Mesenchymal stem cell (in vitro differentiated cells and primary cell): ENCODE measurements around the gene RIN2.
"Not testable (repeated sequence)": the region's sequence is repeated elsewhere in the genome, so short reads cannot be mapped to it uniquely, and the experiment has no call there.

Source experiments
- DNase-seq: peaks from one replicate; pipeline ENCODE4 v3.0.0-alpha.2; 2013
- H2AFZ ChIP-seq: one replicate; pipeline ENCODE4 v1.6.1; 2013; ENCODE audit warnings: low read depth, mild to moderate bottlenecking, control low read depth, inconsistent platforms, low read length, moderate library complexity
- H2AK5ac ChIP-seq: 2 replicates; pipeline ENCODE4 v1.6.1; 2013; ENCODE audit warnings: low read length, moderate library complexity, mild to moderate bottlenecking, inconsistent platforms; ENCODE audit not compliant: severe bottlenecking
- H2BK120ac ChIP-seq: one replicate; pipeline ENCODE4 v1.6.1; 2013; ENCODE audit warnings: low read depth, mild to moderate bottlenecking, inconsistent platforms, low read length, moderate library complexity
- H2BK12ac ChIP-seq, 2 experiments: one replicate each; pipeline ENCODE4 v1.6.1; 2013; ENCODE audit warnings: inconsistent platforms in 2 of 2, low read length in 2 of 2, mild to moderate bottlenecking in 2 of 2, moderate library complexity in 2 of 2, control low read depth in 1 of 2
- H2BK15ac ChIP-seq: one replicate; pipeline ENCODE4 v1.6.1; 2013; ENCODE audit warnings: mild to moderate bottlenecking, low read depth, inconsistent platforms; ENCODE audit not compliant: poor library complexity, severe bottlenecking
- H2BK5ac ChIP-seq: 2 replicates; pipeline ENCODE4 v1.6.1; 2013; ENCODE audit warnings: low read depth, mild to moderate bottlenecking, low read length, control low read depth, inconsistent platforms; ENCODE audit not compliant: poor library complexity, severe bottlenecking
- H3K14ac ChIP-seq, 2 experiments: one replicate each; pipeline ENCODE4 v1.6.1; 2013; ENCODE audit warnings: inconsistent platforms in 2 of 2, low read length in 2 of 2, control low read depth in 1 of 2, mild to moderate bottlenecking in 1 of 2, moderate library complexity in 1 of 2
- H3K18ac ChIP-seq, 2 experiments: one replicate each; pipeline ENCODE4 v1.6.1; 2013; ENCODE audit warnings: inconsistent platforms in 2 of 2, low read length in 2 of 2, control low read depth in 1 of 2, low read depth in 1 of 2, mild to moderate bottlenecking in 1 of 2
- H3K23ac ChIP-seq, 2 experiments: one replicate each; pipeline ENCODE4 v1.6.1; 2013; ENCODE audit warnings: inconsistent platforms in 2 of 2, low read length in 2 of 2, mild to moderate bottlenecking in 2 of 2, moderate library complexity in 2 of 2, control low read depth in 1 of 2
- H3K27ac ChIP-seq: 2 replicates; pipeline ENCODE4 v1.5.1; 2013; ENCODE audit warnings: mild to moderate bottlenecking, moderate library complexity, low read length, control low read depth, inconsistent platforms; ENCODE audit not compliant: poor library complexity, severe bottlenecking
- H3K27me3 ChIP-seq, 2 experiments: 2 replicates each; pipeline versions ENCODE4 v1.6.1 to v1.7.0; 2013; ENCODE audit warnings: low read length in 2 of 2, mild to moderate bottlenecking in 2 of 2, moderate library complexity in 2 of 2, control low read depth in 1 of 2, inconsistent platforms in 1 of 2; ENCODE audit not compliant: control insufficient read depth in 1 of 2, insufficient read depth in 1 of 2
- H3K36me3 ChIP-seq, 2 experiments: 2 replicates each; pipeline versions ENCODE4 v1.6.1 to v1.7.0; 2013; ENCODE audit warnings: low read length in 2 of 2, control low read depth in 1 of 2, inconsistent platforms in 1 of 2, low read depth in 1 of 2, mild to moderate bottlenecking in 1 of 2; ENCODE audit not compliant: insufficient read depth in 2 of 2, control insufficient read depth in 1 of 2
- H3K4ac ChIP-seq, 2 experiments: one replicate each; pipeline ENCODE4 v1.6.1; 2013; ENCODE audit warnings: inconsistent platforms in 2 of 2, low read length in 2 of 2, mild to moderate bottlenecking in 2 of 2, moderate library complexity in 2 of 2, control low read depth in 1 of 2, low read depth in 1 of 2
- H3K4me1 ChIP-seq: 2 replicates; pipeline ENCODE4 v1.6.1; 2013; ENCODE audit warnings: low read depth, low read length, control low read depth; ENCODE audit not compliant: control insufficient read depth, insufficient read depth
- H3K4me2 ChIP-seq: 2 replicates; pipeline ENCODE4 v1.6.1; 2013; ENCODE audit warnings: low read length, mild to moderate bottlenecking, inconsistent platforms; ENCODE audit not compliant: poor library complexity, severe bottlenecking
- H3K4me3 ChIP-seq, 2 experiments: 2 replicates each; pipeline versions ENCODE4 v1.5.1 to v1.7.0; 2013; ENCODE audit warnings: low read length in 2 of 2, mild to moderate bottlenecking in 2 of 2, control low read depth in 1 of 2, low read depth in 1 of 2; ENCODE audit not compliant: insufficient read depth in 1 of 2
- H3K79me1 ChIP-seq: replicated peaks from 2 replicates; pipeline ENCODE4 v1.6.1; 2013; ENCODE audit warnings: mild to moderate bottlenecking, control low read depth, low read length, inconsistent platforms; ENCODE audit not compliant: poor library complexity, severe bottlenecking
- H3K9ac ChIP-seq: 2 replicates; pipeline ENCODE4 v1.7.0; 2013; ENCODE audit warnings: mild to moderate bottlenecking, low read length, moderate library complexity
- H3K9me3 ChIP-seq: 2 replicates; pipeline ENCODE4 v1.7.0; 2013; ENCODE audit warnings: mild to moderate bottlenecking, low read length; ENCODE audit not compliant: control insufficient read depth
- H4K8ac ChIP-seq: one replicate; pipeline ENCODE4 v1.6.1; 2013; ENCODE audit warnings: inconsistent platforms, mild to moderate bottlenecking, low read length, moderate library complexity
- H4K91ac ChIP-seq: one replicate; pipeline ENCODE4 v1.6.1; 2013; ENCODE audit warnings: mild to moderate bottlenecking, low read length, inconsistent platforms
- WGBS: methylation state at CpG from one replicate; pipeline ENCODE4 v1.1.7; 2013; ENCODE audit warnings: mixed read lengths; 5-methylcytosine and 5-hydroxymethylcytosine counted together

RIN2 gene

GRCh38 chr20:19799325-19799724 is 41.3 kb downstream of the RIN2 start:
- no peak overlapping the region for H3K23ac ChIP-seq
- H3K18ac ChIP-seq: no peak overlapping the region
- DNase-seq: no peak
- H2BK5ac ChIP-seq: no peak overlapping the region
- H2AK5ac ChIP-seq: no peak overlapping the region
- no peak overlapping the region for H3K4me3 ChIP-seq
- H4K8ac ChIP-seq: no peak overlapping the region
- H4K91ac ChIP-seq: peak overlapping the region; percentile 47
- 96% methylated on average over 4 of the region's 5 CpGs for WGBS
- H2BK15ac ChIP-seq: no peak overlapping the region
- H3K9ac ChIP-seq: no peak overlapping the region
- H2BK12ac ChIP-seq: no peak overlapping the region
- H3K27me3 ChIP-seq: no peaks in the 10 kb centered on the region
- H3K4me1 ChIP-seq: peaks cover 8% of the 10 kb centered on the region
- H3K27ac ChIP-seq: no peak overlapping the region
- H3K9me3 ChIP-seq: peaks cover 3% of the 10 kb centered on the region
- H3K36me3 ChIP-seq: peaks cover 13 to 46% of the 10 kb centered on the region in 2 experiments
- H2AFZ ChIP-seq: no peak overlapping the region
- H2BK120ac ChIP-seq: no peak overlapping the region
- H3K14ac ChIP-seq: no peak overlapping the region
- no peak overlapping the region for H3K4me2 ChIP-seq
- peaks cover 15% of the 10 kb centered on the region for H3K79me1 ChIP-seq
- H3K4ac ChIP-seq: peak overlapping the region in 1 of 2 experiments; percentile 52

DNA sequence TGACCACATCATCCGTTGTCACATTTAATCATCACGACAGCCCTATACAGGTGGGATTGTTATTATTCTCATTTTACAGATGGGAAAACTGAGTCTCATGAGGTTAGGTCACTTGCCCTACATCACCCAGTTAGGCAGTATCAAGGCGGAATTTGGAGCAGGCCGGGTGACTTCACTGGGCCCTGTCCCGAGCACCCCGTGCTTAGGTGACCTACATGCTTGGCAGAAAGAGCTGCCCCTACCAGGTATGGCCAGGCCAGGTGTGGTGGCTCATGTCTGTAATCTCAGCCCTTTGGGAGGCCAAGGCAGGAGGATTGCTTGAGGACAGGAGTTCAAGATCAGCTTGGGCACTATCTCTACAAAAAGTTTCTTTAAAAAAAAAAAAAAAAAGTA is 44.0 kb downstream of the RIN2 start:
- Histone ChIP-seq H3K27me3 (no peaks in the 10 kb centered on the region), H3K4me1 (peaks cover 10% of the 10 kb centered on the region), H4K8ac (no peak overlapping the region), H2AFZ (no peak overlapping the region), H3K9me3 (peaks cover 3% of the 10 kb centered on the region), H3K27ac (peak overlapping the region; percentile 33), H2AK5ac (peak overlapping the region; percentile 90), H2BK15ac (no peak overlapping the region), H3K23ac (no peak overlapping the region), H2BK120ac (no peak overlapping the region), H3K18ac (peak overlapping the region in 1 of 2 experiments; percentile 11), H3K9ac (no peak overlapping the region), H2BK5ac (no peak overlapping the region), H3K4me3 (no peak overlapping the region), H2BK12ac (no peak overlapping the region), H4K91ac (no peak overlapping the region), H3K4me2 (no peak overlapping the region), H3K4ac (peak overlapping the region in 1 of 2 experiments; percentile 15), H3K14ac (no peak overlapping the region), H3K79me1 (peaks cover 11% of the 10 kb centered on the region), H3K36me3 (peaks cover 13 to 48% of the 10 kb centered on the region in 2 experiments)
- 95% methylated on average over 6 of the region's 6 CpGs for WGBS
- no peak for DNase-seq

- Histone ChIP-seq H3K36me3 (peaks cover 13 to 48% of the 10 kb centered on the region in 2 experiments), H3K4me2 (no peak overlapping the region), H2AFZ (no peak overlapping the region), H3K79me1 (peaks cover 11% of the 10 kb centered on the region), H3K9ac (no peak overlapping the region), H3K14ac (no peak overlapping the region), H3K18ac (no peak overlapping the region), H3K4me3 (no peak overlapping the region), H3K23ac (no peak overlapping the region), H2BK12ac (no peak overlapping the region), H4K91ac (no peak overlapping the region), H4K8ac (no peak overlapping the region), H3K27me3 (no peaks in the 10 kb centered on the region), H2BK5ac (no peak overlapping the region), H2AK5ac (no peak overlapping the region), H2BK15ac (no peak overlapping the region), H3K27ac (peak overlapping the region; percentile 18), H3K4me1 (peaks cover 10% of the 10 kb centered on the region), H2BK120ac (no peak overlapping the region), H3K9me3 (peaks cover 3% of the 10 kb centered on the region), H3K4ac (no peak overlapping the region)
- 83% methylated on average over 4 of the region's 4 CpGs for WGBS
- DNase-seq: peak; percentile 20
Measured at GRCh38 chr20:19802492-19803158, 44.6 kb downstream of the RIN2 start.

- H4K91ac ChIP-seq, H2AFZ ChIP-seq, H2BK120ac ChIP-seq, H2AK5ac ChIP-seq, H3K4ac ChIP-seq, H3K4me2 ChIP-seq, DNase-seq, H2BK15ac ChIP-seq, H2BK12ac ChIP-seq, H3K14ac ChIP-seq, H3K18ac ChIP-seq, H3K9ac ChIP-seq, H2BK5ac ChIP-seq, H3K27ac ChIP-seq, H3K27me3 ChIP-seq, H4K8ac ChIP-seq, H3K9me3 ChIP-seq, H3K4me3 ChIP-seq, H3K23ac ChIP-seq: not testable (repeated sequence)
- peaks cover 15% of the 10 kb centered on the region for H3K79me1 ChIP-seq
- peaks cover 24% of the 10 kb centered on the region for H3K4me1 ChIP-seq
- H3K36me3 ChIP-seq: peaks cover 14 to 43% of the 10 kb centered on the region in 2 experiments
- 98% methylated on average over 7 of the region's 7 CpGs for whole genome bisulfite sequencing
Measured at GRCh38 chr20:19806276-19806675, 48.2 kb downstream of the RIN2 start.
